Erythroblast (primary cell): Measurements from ENCODE around the gene TRPM4.
"Not testable (repeated sequence)": the region's sequence is repeated elsewhere in the genome, so short reads cannot be mapped to it uniquely, and the experiment has no call there.

Experiments
- DNase-seq, 2 experiments: peaks; one replicate each; lab custom pipeline; 2025; lab: John Stamatoyannopoulos, UW
- GATA1 ChIP-seq: IDR thresholded peaks from 2 replicates; pipeline ENCODE4 v1.6.1; 2011; ENCODE audit warnings: low read depth, mild to moderate bottlenecking, control low read depth, low read length, moderate library complexity
- POLR2A ChIP-seq: IDR thresholded peaks from 2 replicates; pipeline ENCODE4 v1.6.1; 2011; ENCODE audit warnings: mild to moderate bottlenecking, low read length

The TRPM4 gene

GRCh38 chr19:49133621-49134454 lies 23.8 kb upstream of the TRPM4 start:
- DNase-seq = peak in 1 of 2 experiments; percentile 85
- TF ChIP-seq POLR2A (no peak), GATA1 (no peak)

GRCh38 chr19:49135686-49136085 lies 21.9 kb upstream of the TRPM4 start:
- no peak for DNase-seq
- TF ChIP-seq GATA1 (no peak), POLR2A (no peak)

GRCh38 chr19:49136771-49137171 lies 20.8 kb upstream of the TRPM4 start:
- no peak for DNase-seq

GRCh38 chr19:49140951-49141350 lies 16.6 kb upstream of the TRPM4 start:
- no peak for DNase-seq
- TF ChIP-seq GATA1 (no peak), POLR2A (no peak)

More at GRCh38 chr19:49136771-49137171, 20.8 kb upstream of the TRPM4 start:
- no peak for TF ChIP-seq POLR2A
- TF ChIP-seq GATA1 = no peak

- no peak for TF ChIP-seq POLR2A
- no peak for TF ChIP-seq GATA1
These were observed 16.2 kb upstream of the TRPM4 start for GRCh38 chr19:49141352-49141751.

GRCh38 chr19:49142866-49143335 lies 14.7 kb upstream of the TRPM4 start:
- peak; percentile 83 to 85 for DNase-seq
- TF ChIP-seq GATA1 = no peak
- peak; percentile 27 for TF ChIP-seq POLR2A

More at GRCh38 chr19:49141352-49141751, 16.2 kb upstream of the TRPM4 start:
- DNase-seq = no peak

- no peak for TF ChIP-seq GATA1
- no peak for TF ChIP-seq POLR2A
- DNase-seq = peak; percentile 85 to 88
These were observed 11.8 kb upstream of the TRPM4 start for GRCh38 chr19:49145573-49146407.

GRCh38 chr19:49146408-49146770 lies 11.2 kb upstream of the TRPM4 start:
- not testable (repeated sequence) for DNase-seq

- no peak for DNase-seq
- TF ChIP-seq GATA1 (no peak), POLR2A (no peak)
These were observed 9.4 kb upstream of the TRPM4 start for GRCh38 chr19:49148044-49148682.

- DNase-seq = peak; percentile 97 to 99
- TF ChIP-seq POLR2A (no peak), GATA1 (no peak)
These were observed 8.6 kb upstream of the TRPM4 start for GRCh38 chr19:49148784-49149651.

- DNase-seq = peak; percentile 84 to 85
- TF ChIP-seq POLR2A (no peak), GATA1 (no peak)
These were observed 7.9 kb upstream of the TRPM4 start for GRCh38 chr19:49149652-49150105.

- DNase-seq = peak; percentile 88
- no peak for TF ChIP-seq GATA1
- peak; percentile 20 for TF ChIP-seq POLR2A
These were observed 7.3 kb upstream of the TRPM4 start for GRCh38 chr19:49150106-49150943.
